Measurements from ENCODE around the gene FLOT2. TPM values are rescaled to one million over a fixed set of nuclear protein-coding genes. Genes with fewer than 3 reads are reported as not detected.
A peak's percentile ranks its signal among the peaks of the same experiment; 100 is the strongest.

Gene FLOT2
- total RNA-seq, 1 experiment from 2014 or later = 98.1 TPM

- intact Hi-C loops (cut with micrococcal nuclease) = no loop called here
- Histone ChIP-seq H4K20me1 (ENCODE audit: insufficient read depth) (no peaks in the 10 kb centered on the region), H3K4me3 (replicated peaks in 1 of 2; ENCODE audit: low read depth in 1 of 2, low read length in 2 of 2) (no peak overlapping the region), H3K4me2 (ENCODE audit: low read length) (no peak overlapping the region), H3K36me3 (ENCODE audit: control insufficient read depth in 1 of 2, insufficient read depth in 2 of 2, low read length in 2 of 2) (no peaks in the 10 kb centered on the region; a peak in 1 of 4 replicates), H3K9ac (ENCODE audit: low read length) (no peak overlapping the region), H3K4me1 (ENCODE audit: control insufficient read depth in 1 of 2, insufficient read depth in 2 of 2, low read length in 2 of 2) (peaks cover 0 to 2% of the 10 kb centered on the region in 2 experiments; a peak in 2 of 4 replicates), H2AFZ (ENCODE audit: low read depth, low read length, poor library complexity, severe bottlenecking) (no peak overlapping the region), H3K79me2 (ENCODE audit: insufficient read depth, low read length) (no peaks in the 10 kb centered on the region), H3K9me3 (ENCODE audit: control insufficient read depth in 1 of 2, insufficient read depth in 1 of 2, low read depth in 1 of 2, low read length in 2 of 2) (no peaks in the 10 kb centered on the region), H3K27ac (ENCODE audit: low read depth, low read length) (no peak overlapping the region), H3K9me2 (ENCODE audit: insufficient read depth) (no peaks in the 10 kb centered on the region), H3K27me3 (ENCODE audit: insufficient read depth, low read length) (no peaks in the 10 kb centered on the region)
- 0 out of 2 replicates have a peak, but pooled peaks have one; percentile 24 for ATAC-seq
- ChIA-PET CTCF (no interaction called here), POLR2A (no interaction called here), RAD21 (ENCODE audit: low non-redundant PET in 1 of 2, low total read pairs in 2 of 2, uncharacterized antibody in 2 of 2, unreplicated experiment in 2 of 2) (no interaction called here)
- DNase-seq (ENCODE audit: low read depth, low spot score) = no peak
- no TSS peak for BruUV-seq (replicated peaks)
- TF ChIP-seq, protein P1, sequence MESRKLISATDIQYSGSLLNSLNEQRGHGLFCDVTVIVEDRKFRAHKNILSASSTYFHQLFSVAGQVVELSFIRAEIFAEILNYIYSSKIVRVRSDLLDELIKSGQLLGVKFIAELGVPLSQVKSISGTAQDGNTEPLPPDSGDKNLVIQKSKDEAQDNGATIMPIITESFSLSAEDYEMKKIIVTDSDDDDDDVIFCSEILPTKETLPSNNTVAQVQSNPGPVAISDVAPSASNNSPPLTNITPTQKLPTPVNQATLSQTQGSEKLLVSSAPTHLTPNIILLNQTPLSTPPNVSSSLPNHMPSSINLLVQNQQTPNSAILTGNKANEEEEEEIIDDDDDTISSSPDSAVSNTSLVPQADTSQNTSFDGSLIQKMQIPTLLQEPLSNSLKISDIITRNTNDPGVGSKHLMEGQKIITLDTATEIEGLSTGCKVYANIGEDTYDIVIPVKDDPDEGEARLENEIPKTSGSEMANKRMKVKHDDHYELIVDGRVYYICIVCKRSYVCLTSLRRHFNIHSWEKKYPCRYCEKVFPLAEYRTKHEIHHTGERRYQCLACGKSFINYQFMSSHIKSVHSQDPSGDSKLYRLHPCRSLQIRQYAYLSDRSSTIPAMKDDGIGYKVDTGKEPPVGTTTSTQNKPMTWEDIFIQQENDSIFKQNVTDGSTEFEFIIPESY (IDR thresholded peaks at IDR 0.05; ENCODE audit: extremely low read depth, insufficient replicate concordance, low read length) = no peak
- TF ChIP-seq EGR1 (IDR thresholded peaks at IDR 0.05; ENCODE audit: low read depth) (no peak), RAD21 (IDR thresholded peaks at IDR 0.05; ENCODE audit: low read depth) (no peak), POLR2AphosphoS5 (IDR thresholded peaks at IDR 0.05; ENCODE audit: low read depth, low read length) (no peak), MAX (IDR thresholded peaks at IDR 0.05) (no peak), SIN3A (IDR thresholded peaks at IDR 0.05; ENCODE audit: low read depth) (no peak), ZFX (IDR thresholded peaks at IDR 0.05) (no peak), FOSL1 (IDR thresholded peaks at IDR 0.05; ENCODE audit: low read depth) (no peak), ATF3 (IDR thresholded peaks at IDR 0.05) (no peak), CEBPB (IDR thresholded peaks at IDR 0.05; ENCODE audit: low read depth) (no peak), YY1 (IDR thresholded peaks at IDR 0.05; ENCODE audit: extremely low read depth, insufficient replicate concordance, low read depth, low read length) (no peak), JUND (IDR thresholded peaks at IDR 0.05) (no peak)
Measured at GRCh38 chr17:28887871-28888471, 9.6 kb downstream of the FLOT2 start.

Measured in HCT116 (cell line).